PC-3 (cell line): Measurements from ENCODE around the gene MAP2K2. TPM values are rescaled to one million over a fixed set of nuclear protein-coding genes. Genes with fewer than 3 reads are reported as not detected.
"Not testable (repeated sequence)": the region's sequence is repeated elsewhere in the genome, so short reads cannot be mapped to it uniquely, and the experiment has no call there.

Experiments used
- ATAC-seq: fragments of 200-7000 bp; cut with Tn5 transposase; 2 replicates; pipeline ENCODE4 v1.9.1; 2020; ENCODE audit warnings: mild to moderate bottlenecking, moderate library complexity
- BruUV-seq: library from RNA; stranded (reverse); fragments of 400-500 nt; replicated peaks from 2 replicates; lab custom pipeline; 2021; lab: Mats Ljungman, UMichigan
- CTCF ChIA-PET: fragments of 300-600 bp; sonication (Branson Sonifier 250); formaldehyde crosslinking; loops from one replicate; lab custom pipeline; 2022; ENCODE audit warnings: antibody characterized with exemption; lab: Charles Lee
- POLR2A ChIA-PET: fragments of 300-600 bp; sonication (Branson Sonifier 250); formaldehyde crosslinking; loops from one replicate; lab custom pipeline; 2022; ENCODE audit warnings: antibody characterized with exemption; ENCODE audit not compliant: unreplicated experiment; lab: Charles Lee
- DNase-seq: peaks from one replicate; pipeline ENCODE4 v3.0.0-alpha.2; 2015
- H2AFZ ChIP-seq: fragments of 300-600 bp; sonication (generic); 2 replicates; pipeline ENCODE4 v1.6.0; 2016; ENCODE audit warnings: antibody characterized with exemption, low read length
- H3F3A ChIP-seq: fragments of 300-600 bp; sonication (generic); one replicate; pipeline ENCODE4 v1.6.0; 2017; ENCODE audit warnings: antibody characterized with exemption, low read length, control low read depth, mild to moderate bottlenecking; ENCODE audit not compliant: unreplicated experiment
- H3K27ac ChIP-seq: fragments of 300-600 bp; sonication (generic); 2 replicates; pipeline ENCODE4 v1.5.1; 2016; ENCODE audit warnings: mild to moderate bottlenecking, low read length
- H3K27me3 ChIP-seq: fragments of 300-600 bp; sonication (generic); 2 replicates; pipeline ENCODE4 v1.6.1; 2016; ENCODE audit warnings: low read length, mixed read lengths
- H3K36me3 ChIP-seq: fragments of 300-600 bp; sonication (generic); 2 replicates; pipeline ENCODE4 v1.6.1; 2016; ENCODE audit warnings: low read depth, mixed run types, low read length, mixed read lengths
- H3K4me1 ChIP-seq: fragments of 300-600 bp; sonication (generic); 2 replicates; pipeline ENCODE4 v1.5.1; 2016; ENCODE audit warnings: low read length; ENCODE audit not compliant: insufficient read depth
- H3K4me2 ChIP-seq: fragments of 300-600 bp; sonication (generic); 2 replicates; pipeline ENCODE4 v1.6.0; 2016; ENCODE audit warnings: low read length
- H3K4me3 ChIP-seq: fragments of 300-600 bp; sonication (generic); 2 replicates; pipeline ENCODE4 v1.5.1; 2016; ENCODE audit warnings: mild to moderate bottlenecking, low read length, mixed read lengths
- H3K79me2 ChIP-seq: fragments of 300-600 bp; sonication (generic); 2 replicates; pipeline ENCODE4 v1.6.1; 2017; ENCODE audit warnings: low read length, mixed read lengths
- H3K9ac ChIP-seq: fragments of 300-600 bp; sonication (generic); 2 replicates; pipeline ENCODE4 v1.6.0; 2016; ENCODE audit warnings: mild to moderate bottlenecking, low read length
- H3K9me2 ChIP-seq: fragments of 300-600 bp; sonication (generic); replicated peaks from 2 replicates; pipeline ENCODE4 v1.6.1; 2016; ENCODE audit warnings: mixed run types, low read length, mixed read lengths
- H3K9me3 ChIP-seq: fragments of 300-600 bp; sonication (generic); 2 replicates; pipeline ENCODE4 v1.6.1; 2016; ENCODE audit warnings: low read length, mixed read lengths
- H4K20me1 ChIP-seq: fragments of 300-600 bp; sonication (generic); 2 replicates; pipeline ENCODE4 v1.6.1; 2016; ENCODE audit warnings: low read length, mixed read lengths
- EZH2 ChIP-seq: fragments of 300-600 bp; sonication (generic); IDR thresholded peaks from one replicate; pipeline ENCODE4 v1.6.1; 2017; ENCODE audit warnings: antibody characterized with exemption, mild to moderate bottlenecking, low read length; ENCODE audit not compliant: unreplicated experiment
- EZH2phosphoT487 ChIP-seq: fragments of 300-600 bp; sonication (generic); IDR thresholded peaks from 2 replicates; pipeline ENCODE4 v1.6.1; 2018; ENCODE audit warnings: mild to moderate bottlenecking, antibody characterized with exemption, low read length, borderline replicate concordance
- intact Hi-C: fragments of 100-400 bp; cut with micrococcal nuclease; formaldehyde crosslinking; loops from 2 replicates; pipeline ENCODE4 v1.9.0; 2023
- total RNA-seq: library from RNA; depleted of rRNA; stranded (reverse); fragments of >200 nt; gene quantifications from 2 replicates; pipeline ENCODE4 v1.2.3, GENCODE V29; 2014
- TF ChIP-seq, protein P1 (sequence below): fragments of 300-600 bp; sonication (generic); conservative IDR thresholded peaks from 2 replicates; pipeline ENCODE4 v1.5.1; 2017; ENCODE audit warnings: antibody characterized with exemption, low read depth, mild to moderate bottlenecking, low read length

Gene MAP2K2
- total RNA-seq, 1 experiment from 2014 or later: 229 TPM

DNA sequence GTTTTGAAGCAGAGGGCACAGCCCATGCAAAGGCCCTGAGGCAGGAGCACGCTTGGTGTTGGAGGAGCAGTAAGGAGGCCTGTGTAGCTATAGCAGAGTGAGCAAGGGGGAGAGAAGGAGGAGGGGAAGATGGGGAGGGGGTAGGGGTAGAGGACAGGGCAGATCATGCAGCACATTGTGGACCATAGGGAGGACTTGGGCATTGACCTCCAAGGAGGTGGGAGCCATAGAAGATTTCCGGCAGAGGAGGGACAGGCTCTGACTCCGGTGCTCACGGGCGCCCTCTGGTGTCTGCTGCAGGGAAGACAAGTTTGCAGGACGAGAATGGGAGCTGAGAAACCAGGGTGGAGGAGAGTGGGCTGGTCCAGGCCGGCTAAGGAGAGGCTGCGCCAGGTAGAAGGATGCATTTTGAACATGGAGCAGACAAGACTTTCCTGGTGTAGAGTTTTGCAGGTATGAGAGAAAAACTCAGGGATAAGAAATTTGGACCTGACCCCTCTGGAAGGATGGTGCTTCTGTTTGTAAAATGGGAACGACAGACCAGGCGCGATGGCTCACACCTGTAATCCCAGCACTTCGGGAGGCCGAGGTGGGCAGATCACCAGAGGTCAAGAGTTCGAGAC is 15.8 kb upstream of the MAP2K2 start:
- TF ChIP-seq, protein P1, sequence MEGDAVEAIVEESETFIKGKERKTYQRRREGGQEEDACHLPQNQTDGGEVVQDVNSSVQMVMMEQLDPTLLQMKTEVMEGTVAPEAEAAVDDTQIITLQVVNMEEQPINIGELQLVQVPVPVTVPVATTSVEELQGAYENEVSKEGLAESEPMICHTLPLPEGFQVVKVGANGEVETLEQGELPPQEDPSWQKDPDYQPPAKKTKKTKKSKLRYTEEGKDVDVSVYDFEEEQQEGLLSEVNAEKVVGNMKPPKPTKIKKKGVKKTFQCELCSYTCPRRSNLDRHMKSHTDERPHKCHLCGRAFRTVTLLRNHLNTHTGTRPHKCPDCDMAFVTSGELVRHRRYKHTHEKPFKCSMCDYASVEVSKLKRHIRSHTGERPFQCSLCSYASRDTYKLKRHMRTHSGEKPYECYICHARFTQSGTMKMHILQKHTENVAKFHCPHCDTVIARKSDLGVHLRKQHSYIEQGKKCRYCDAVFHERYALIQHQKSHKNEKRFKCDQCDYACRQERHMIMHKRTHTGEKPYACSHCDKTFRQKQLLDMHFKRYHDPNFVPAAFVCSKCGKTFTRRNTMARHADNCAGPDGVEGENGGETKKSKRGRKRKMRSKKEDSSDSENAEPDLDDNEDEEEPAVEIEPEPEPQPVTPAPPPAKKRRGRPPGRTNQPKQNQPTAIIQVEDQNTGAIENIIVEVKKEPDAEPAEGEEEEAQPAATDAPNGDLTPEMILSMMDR: peak; percentile 73
- no peak for TF ChIP-seq EZH2
- H3K4me2 ChIP-seq: peak overlapping the region; percentile 62
- no peak overlapping the region for H2AFZ ChIP-seq
- H3K4me1 ChIP-seq: peaks cover 3% of the 10 kb centered on the region
- H3K9ac ChIP-seq: no peak overlapping the region
- CTCF ChIA-PET: interaction anchor here (0.7 to 0.9 kb wide), 2 partner anchors 9 to 35 kb away, joined by 3 to 4 read pairs; no protein-coding TSS in a partner anchor
- no peaks in the 10 kb centered on the region for H3K36me3 ChIP-seq
- H3K27ac ChIP-seq: no peak overlapping the region
- H3K4me3 ChIP-seq: 0 out of 2 replicates have a peak overlapping the region, but pooled peaks have one; percentile 21
- POLR2A ChIA-PET: no interaction called here
- H3K9me2 ChIP-seq: no peaks in the 10 kb centered on the region
- BruUV-seq: no TSS peak
- intact Hi-C loops: loop anchor here (5.0 kb wide), 1 partner anchor 48 kb away; no protein-coding TSS in a partner anchor
- peak; percentile 84 for ATAC-seq
- H3K27me3 ChIP-seq: no peaks in the 10 kb centered on the region
- no peaks in the 10 kb centered on the region for H3K9me3 ChIP-seq
- no peaks in the 10 kb centered on the region for H4K20me1 ChIP-seq
- H3K79me2 ChIP-seq: no peaks in the 10 kb centered on the region
- DNase-seq: peak; percentile 71
- H3F3A ChIP-seq: no peaks in the 10 kb centered on the region

DNA sequence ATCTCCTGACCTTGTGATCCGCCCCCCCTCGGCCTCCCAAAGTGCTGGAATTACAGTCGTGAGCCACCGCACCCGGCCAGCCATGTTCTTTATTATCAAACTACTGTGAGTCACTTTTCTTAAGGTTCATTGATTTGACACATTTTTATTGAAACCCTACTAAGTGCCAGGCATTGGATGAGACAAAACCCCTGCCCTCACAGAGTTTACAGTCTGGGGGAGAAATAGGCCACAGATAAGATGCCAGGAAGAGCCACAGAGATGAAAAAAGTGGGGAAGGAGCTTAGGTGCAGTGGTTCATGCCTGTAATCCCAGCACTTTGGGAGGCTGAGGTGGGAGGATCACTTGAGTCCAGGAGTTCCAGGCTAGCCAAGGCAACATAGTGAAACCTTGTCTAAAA is 14.5 kb upstream of the MAP2K2 start:
- POLR2A ChIA-PET: no interaction called here
- Histone ChIP-seq H3K4me1 (no peaks in the 10 kb centered on the region), H3K27ac (no peak overlapping the region), H3K9me2 (no peaks in the 10 kb centered on the region), H2AFZ (no peak overlapping the region), H3F3A (no peaks in the 10 kb centered on the region), H3K4me3 (no peak overlapping the region), H3K79me2 (no peaks in the 10 kb centered on the region), H4K20me1 (no peaks in the 10 kb centered on the region), H3K4me2 (no peak overlapping the region), H3K9me3 (no peaks in the 10 kb centered on the region), H3K27me3 (no peaks in the 10 kb centered on the region), H3K36me3 (no peaks in the 10 kb centered on the region), H3K9ac (no peak overlapping the region)
- intact Hi-C loops: no loop called here
- no TSS peak for BruUV-seq
- TF ChIP-seq, protein P1: no peak
- TF ChIP-seq EZH2phosphoT487 (no peak), EZH2 (no peak)
- CTCF ChIA-PET: no interaction called here
- DNase-seq (no peak), ATAC-seq (no peak)

DNA sequence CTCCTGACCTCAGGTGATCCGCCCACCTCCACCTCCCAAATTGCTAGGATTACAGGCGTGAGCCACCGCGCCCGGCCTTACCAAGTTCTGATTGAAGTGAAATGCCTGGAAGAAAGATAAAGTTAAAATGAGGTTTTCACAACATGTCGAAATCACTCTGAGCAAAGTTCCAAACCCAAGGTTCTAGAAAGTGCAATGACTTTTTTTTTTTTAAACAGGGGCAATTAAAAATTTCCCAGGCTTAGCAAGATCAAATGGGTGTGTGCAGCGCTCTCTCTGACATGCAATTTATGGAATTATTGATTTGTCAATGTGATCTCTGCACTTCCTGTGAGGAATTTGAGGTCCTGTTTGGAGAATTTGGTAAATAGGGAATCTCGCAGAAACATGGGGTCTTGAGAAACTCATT is 12.8 kb upstream of the MAP2K2 start:
- CTCF ChIA-PET: no interaction called here
- no peaks in the 10 kb centered on the region for H3K4me1 ChIP-seq
- no TSS peak for BruUV-seq
- H3K4me3 ChIP-seq: no peak overlapping the region
- H3K27me3 ChIP-seq: no peaks in the 10 kb centered on the region
- POLR2A ChIA-PET: no interaction called here
- H3K9me3 ChIP-seq: no peaks in the 10 kb centered on the region
- DNase-seq (no peak), ATAC-seq (no peak)
- H3K4me2 ChIP-seq: no peak overlapping the region
- H3K27ac ChIP-seq: no peak overlapping the region
- no peaks in the 10 kb centered on the region for H4K20me1 ChIP-seq
- no peaks in the 10 kb centered on the region for H3F3A ChIP-seq
- H3K36me3 ChIP-seq: no peaks in the 10 kb centered on the region
- no peak for TF ChIP-seq EZH2phosphoT487
- TF ChIP-seq, protein P1: no peak
- no peaks in the 10 kb centered on the region for H3K9me2 ChIP-seq
- no peaks in the 10 kb centered on the region for H3K79me2 ChIP-seq
- no peak overlapping the region for H2AFZ ChIP-seq
- intact Hi-C loops: no loop called here
- no peak overlapping the region for H3K9ac ChIP-seq

DNA sequence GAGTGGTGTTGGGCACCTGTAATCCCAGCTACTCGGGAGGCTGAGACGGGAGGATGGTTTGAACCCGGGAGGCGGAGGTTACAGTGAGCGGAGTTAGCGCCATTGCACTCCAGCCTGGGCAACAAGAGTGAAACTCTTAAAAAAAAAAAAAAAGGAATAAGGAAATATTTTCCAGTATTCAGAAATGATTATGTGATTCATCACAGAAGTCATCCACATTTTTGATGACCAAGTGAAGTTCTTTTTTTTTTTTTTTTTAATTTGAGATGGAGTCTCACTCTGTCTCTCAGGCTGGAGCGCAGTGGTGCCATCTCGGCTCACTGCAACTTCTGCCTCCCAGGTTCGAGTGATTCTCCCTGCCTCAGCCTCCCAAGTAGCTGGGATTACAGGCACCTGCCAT is 11.5 kb upstream of the MAP2K2 start:
- BruUV-seq, H3K4me3 ChIP-seq, H4K20me1 ChIP-seq, H3K9ac ChIP-seq, CTCF ChIA-PET, DNase-seq, H3K4me1 ChIP-seq, intact Hi-C loops, H3K9me2 ChIP-seq, ATAC-seq, H3K79me2 ChIP-seq, H3K9me3 ChIP-seq, H3F3A ChIP-seq, H3K4me2 ChIP-seq, H3K27ac ChIP-seq, H3K36me3 ChIP-seq, POLR2A ChIA-PET, H3K27me3 ChIP-seq, H2AFZ ChIP-seq: not testable (repeated sequence)
